ENCODE measurements around the gene MEP1B.

MEP1B gene

GRCh38 chr18:32242395-32242794 lies 52.6 kb downstream of the MEP1B start:
- no peak overlapping the region for H3K4me3 Mint-ChIP-seq
- no peaks in the 10 kb centered on the region for H3K4me1 Mint-ChIP-seq (ENCODE audit: low read depth)
- H3K27me3 Mint-ChIP-seq (ENCODE audit: low read depth): peaks cover 9% of the 10 kb centered on the region
- H3K9me3 Mint-ChIP-seq: no peaks in the 10 kb centered on the region
- H3K27ac Mint-ChIP-seq: no peak overlapping the region
- no peaks in the 10 kb centered on the region for H3K36me3 Mint-ChIP-seq (ENCODE audit: low read depth)

GRCh38 chr18:32243358-32243757 lies 53.5 kb downstream of the MEP1B start:
- no peaks in the 10 kb centered on the region for H3K4me1 Mint-ChIP-seq (ENCODE audit: low read depth)
- no peak overlapping the region for H3K4me3 Mint-ChIP-seq
- no peak overlapping the region for H3K27ac Mint-ChIP-seq
- peaks cover 9% of the 10 kb centered on the region for H3K27me3 Mint-ChIP-seq (ENCODE audit: low read depth)
- H3K36me3 Mint-ChIP-seq (ENCODE audit: low read depth): no peaks in the 10 kb centered on the region
- H3K9me3 Mint-ChIP-seq: no peaks in the 10 kb centered on the region

GRCh38 chr18:32244881-32245280 lies 55.0 kb downstream of the MEP1B start:
- Mint-ChIP-seq H3K36me3 (ENCODE audit: low read depth) (no peaks in the 10 kb centered on the region), H3K27me3 (ENCODE audit: low read depth) (peaks cover 16% of the 10 kb centered on the region), H3K4me3 (no peak overlapping the region), H3K27ac (no peak overlapping the region), H3K4me1 (ENCODE audit: low read depth) (no peaks in the 10 kb centered on the region), H3K9me3 (no peaks in the 10 kb centered on the region)

GRCh38 chr18:32249147-32249929 lies 59.5 kb downstream of the MEP1B start:
- H3K9me3 Mint-ChIP-seq: no peaks in the 10 kb centered on the region

GRCh38 chr18:32251466-32251865 lies 61.6 kb downstream of the MEP1B start:
- no peaks in the 10 kb centered on the region for H3K9me3 Mint-ChIP-seq
- no peaks in the 10 kb centered on the region for H3K4me1 Mint-ChIP-seq (ENCODE audit: low read depth)
- no peaks in the 10 kb centered on the region for H3K36me3 Mint-ChIP-seq (ENCODE audit: low read depth)
- H3K4me3 Mint-ChIP-seq: no peak overlapping the region
- no peak overlapping the region for H3K27ac Mint-ChIP-seq
- peaks cover 25% of the 10 kb centered on the region for H3K27me3 Mint-ChIP-seq (ENCODE audit: low read depth)

More at GRCh38 chr18:32249147-32249929, 59.5 kb downstream of the MEP1B start:
- Mint-ChIP-seq H3K27me3 (ENCODE audit: low read depth) (peaks cover 23% of the 10 kb centered on the region), H3K36me3 (ENCODE audit: low read depth) (no peaks in the 10 kb centered on the region), H3K4me1 (ENCODE audit: low read depth) (no peaks in the 10 kb centered on the region), H3K27ac (no peak overlapping the region), H3K4me3 (no peak overlapping the region)

GRCh38 chr18:32252141-32252860 lies 62.5 kb downstream of the MEP1B start:
- Mint-ChIP-seq H3K27ac (no peak overlapping the region), H3K4me1 (ENCODE audit: low read depth) (no peaks in the 10 kb centered on the region), H3K27me3 (ENCODE audit: low read depth) (peaks cover 23% of the 10 kb centered on the region), H3K4me3 (no peak overlapping the region), H3K36me3 (ENCODE audit: low read depth) (no peaks in the 10 kb centered on the region), H3K9me3 (no peaks in the 10 kb centered on the region)

GRCh38 chr18:32255570-32255969 lies 65.7 kb downstream of the MEP1B start:
- Mint-ChIP-seq H3K4me1 (ENCODE audit: low read depth) (no peaks in the 10 kb centered on the region), H3K4me3 (no peak overlapping the region), H3K36me3 (ENCODE audit: low read depth) (no peaks in the 10 kb centered on the region), H3K27ac (no peak overlapping the region), H3K27me3 (ENCODE audit: low read depth) (peaks cover 28% of the 10 kb centered on the region), H3K9me3 (no peaks in the 10 kb centered on the region)

GRCh38 chr18:32257084-32257785 lies 67.4 kb downstream of the MEP1B start:
- Mint-ChIP-seq H3K27ac (no peak overlapping the region), H3K4me1 (ENCODE audit: low read depth) (no peaks in the 10 kb centered on the region), H3K9me3 (no peaks in the 10 kb centered on the region), H3K4me3 (no peak overlapping the region), H3K36me3 (ENCODE audit: low read depth) (no peaks in the 10 kb centered on the region), H3K27me3 (ENCODE audit: low read depth) (peaks cover 27% of the 10 kb centered on the region)

GRCh38 chr18:32258148-32258547 lies 68.3 kb downstream of the MEP1B start:
- peaks cover 23% of the 10 kb centered on the region for H3K27me3 Mint-ChIP-seq (ENCODE audit: low read depth)
- no peaks in the 10 kb centered on the region for H3K4me1 Mint-ChIP-seq (ENCODE audit: low read depth)
- H3K36me3 Mint-ChIP-seq (ENCODE audit: low read depth): no peaks in the 10 kb centered on the region
- no peak overlapping the region for H3K27ac Mint-ChIP-seq
- H3K9me3 Mint-ChIP-seq: no peaks in the 10 kb centered on the region
- no peak overlapping the region for H3K4me3 Mint-ChIP-seq

GRCh38 chr18:32258558-32259204 lies 68.8 kb downstream of the MEP1B start:
- H3K27me3 Mint-ChIP-seq (ENCODE audit: low read depth): peaks cover 23% of the 10 kb centered on the region
- H3K4me1 Mint-ChIP-seq (ENCODE audit: low read depth): no peaks in the 10 kb centered on the region
- H3K9me3 Mint-ChIP-seq: no peaks in the 10 kb centered on the region
- no peak overlapping the region for H3K27ac Mint-ChIP-seq
- no peak overlapping the region for H3K4me3 Mint-ChIP-seq
- no peaks in the 10 kb centered on the region for H3K36me3 Mint-ChIP-seq (ENCODE audit: low read depth)

GRCh38 chr18:32259553-32259952 lies 69.7 kb downstream of the MEP1B start:
- no peaks in the 10 kb centered on the region for H3K4me1 Mint-ChIP-seq (ENCODE audit: low read depth)
- peaks cover 23% of the 10 kb centered on the region for H3K27me3 Mint-ChIP-seq (ENCODE audit: low read depth)
- no peaks in the 10 kb centered on the region for H3K9me3 Mint-ChIP-seq
- H3K36me3 Mint-ChIP-seq (ENCODE audit: low read depth): no peaks in the 10 kb centered on the region
- H3K27ac Mint-ChIP-seq: no peak overlapping the region
- H3K4me3 Mint-ChIP-seq: no peak overlapping the region

- Mint-ChIP-seq H3K4me1 (ENCODE audit: low read depth) (no peaks in the 10 kb centered on the region), H3K4me3 (no peak overlapping the region), H3K36me3 (ENCODE audit: low read depth) (no peaks in the 10 kb centered on the region)
These were observed 71.2 kb downstream of the MEP1B start for GRCh38 chr18:32261003-32261402.

GRCh38 chr18:32262092-32262491 lies 72.3 kb downstream of the MEP1B start:
- Mint-ChIP-seq H3K4me3 (no peak overlapping the region), H3K27ac (no peak overlapping the region), H3K36me3 (ENCODE audit: low read depth) (no peaks in the 10 kb centered on the region), H3K4me1 (ENCODE audit: low read depth) (no peaks in the 10 kb centered on the region), H3K27me3 (ENCODE audit: low read depth) (peaks cover 24% of the 10 kb centered on the region), H3K9me3 (no peaks in the 10 kb centered on the region)

More at GRCh38 chr18:32261003-32261402, 71.2 kb downstream of the MEP1B start:
- Mint-ChIP-seq H3K27me3 (ENCODE audit: low read depth) (peaks cover 28% of the 10 kb centered on the region), H3K9me3 (no peaks in the 10 kb centered on the region), H3K27ac (no peak overlapping the region)

- H3K36me3 Mint-ChIP-seq (ENCODE audit: low read depth): no peaks in the 10 kb centered on the region
- no peak overlapping the region for H3K27ac Mint-ChIP-seq
- H3K27me3 Mint-ChIP-seq (ENCODE audit: low read depth): peaks cover 11% of the 10 kb centered on the region
- H3K4me3 Mint-ChIP-seq: no peak overlapping the region
- no peaks in the 10 kb centered on the region for H3K9me3 Mint-ChIP-seq
- H3K4me1 Mint-ChIP-seq (ENCODE audit: low read depth): no peaks in the 10 kb centered on the region
These were observed 74.6 kb downstream of the MEP1B start for GRCh38 chr18:32264401-32264800.
